GM12873 (cell line): ENCODE measurements around the gene KCP.

Experiments used
- TF ChIP-seq, protein P1 (sequence below): IDR thresholded peaks from 2 replicates; pipeline ENCODE4 v1.5.1; 2012; ENCODE audit warnings: low read depth, mild to moderate bottlenecking, moderate library complexity, low read length, control low read depth; ENCODE audit not compliant: insufficient read depth; ENCODE audit errors: missing control alignments

The KCP gene

DNA sequence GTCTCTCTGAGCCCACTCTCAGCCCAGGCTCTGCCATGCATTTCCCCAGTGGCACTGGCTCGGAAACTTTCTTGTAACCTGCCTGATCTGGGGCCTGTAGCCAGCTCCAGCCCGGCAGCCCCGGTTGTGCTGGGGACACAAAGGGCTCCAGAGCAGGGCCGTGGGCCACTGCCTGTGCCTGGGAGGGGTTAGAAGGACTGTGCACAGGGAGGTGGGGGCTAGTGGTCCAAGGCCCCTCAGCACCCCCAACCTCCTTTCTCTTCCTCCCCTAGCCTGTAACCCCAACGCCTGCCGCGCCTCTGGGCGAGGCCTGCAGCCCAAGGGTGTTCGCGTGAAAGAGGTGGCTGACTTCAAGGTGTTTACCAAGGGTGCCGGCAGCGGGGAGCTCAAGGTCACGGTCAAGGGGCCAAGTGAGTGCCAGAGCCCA is 70.7 kb downstream of the KCP start:
- TF ChIP-seq, protein P1, sequence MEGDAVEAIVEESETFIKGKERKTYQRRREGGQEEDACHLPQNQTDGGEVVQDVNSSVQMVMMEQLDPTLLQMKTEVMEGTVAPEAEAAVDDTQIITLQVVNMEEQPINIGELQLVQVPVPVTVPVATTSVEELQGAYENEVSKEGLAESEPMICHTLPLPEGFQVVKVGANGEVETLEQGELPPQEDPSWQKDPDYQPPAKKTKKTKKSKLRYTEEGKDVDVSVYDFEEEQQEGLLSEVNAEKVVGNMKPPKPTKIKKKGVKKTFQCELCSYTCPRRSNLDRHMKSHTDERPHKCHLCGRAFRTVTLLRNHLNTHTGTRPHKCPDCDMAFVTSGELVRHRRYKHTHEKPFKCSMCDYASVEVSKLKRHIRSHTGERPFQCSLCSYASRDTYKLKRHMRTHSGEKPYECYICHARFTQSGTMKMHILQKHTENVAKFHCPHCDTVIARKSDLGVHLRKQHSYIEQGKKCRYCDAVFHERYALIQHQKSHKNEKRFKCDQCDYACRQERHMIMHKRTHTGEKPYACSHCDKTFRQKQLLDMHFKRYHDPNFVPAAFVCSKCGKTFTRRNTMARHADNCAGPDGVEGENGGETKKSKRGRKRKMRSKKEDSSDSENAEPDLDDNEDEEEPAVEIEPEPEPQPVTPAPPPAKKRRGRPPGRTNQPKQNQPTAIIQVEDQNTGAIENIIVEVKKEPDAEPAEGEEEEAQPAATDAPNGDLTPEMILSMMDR, result no peak

GRCh38 chr7:128838981-128839731 is 71.4 kb downstream of the KCP start:
- TF ChIP-seq, protein P1, result no peak

- TF ChIP-seq, protein P1, result no peak
Measured at GRCh38 chr7:128838109-128838779, 72.3 kb downstream of the KCP start.

GRCh38 chr7:128837521-128837921 is 73.0 kb downstream of the KCP start:
- TF ChIP-seq, protein P1, result no peak

DNA sequence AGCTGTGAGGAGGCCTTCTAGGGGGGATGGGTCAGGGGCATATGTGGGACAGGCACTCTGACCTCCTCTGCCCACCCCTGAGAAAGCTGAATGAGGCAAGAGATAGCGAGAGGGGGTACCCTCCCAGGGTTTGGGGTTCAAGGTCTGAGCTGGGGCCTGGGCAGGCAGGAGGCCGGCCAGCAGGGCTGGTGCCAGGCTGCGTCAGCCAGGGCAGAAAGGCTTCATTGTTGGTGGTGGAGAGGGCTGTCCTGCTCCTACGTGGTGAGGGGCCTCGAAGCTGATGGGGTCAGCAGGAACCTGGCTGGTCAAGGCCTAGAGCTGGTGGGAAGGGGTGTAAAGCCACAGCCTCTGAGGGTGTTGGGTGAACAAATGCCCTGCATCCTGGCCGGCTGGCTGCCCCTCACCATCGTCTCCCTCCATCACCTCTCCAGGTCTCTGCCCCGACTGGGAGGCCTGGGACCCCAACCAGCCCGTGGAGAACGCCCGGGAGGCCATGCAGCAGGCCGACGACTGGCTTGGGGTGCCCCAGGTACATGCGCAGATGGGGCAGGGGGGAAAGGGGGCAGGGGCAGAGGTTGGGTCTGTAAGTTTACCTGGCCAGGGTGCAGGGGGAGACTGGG is 73.7 kb downstream of the KCP start:
- TF ChIP-seq, protein P1, result no peak

GRCh38 chr7:128835790-128836641 is 74.5 kb downstream of the KCP start:
- TF ChIP-seq, protein P1, result no peak

GRCh38 chr7:128835231-128835751 is 75.2 kb downstream of the KCP start:
- TF ChIP-seq, protein P1, result no peak
